GM18517 (cell line): Measurements from ENCODE around the gene DCDC1.
"Not testable (repeated sequence)": the region's sequence is repeated elsewhere in the genome, so short reads cannot be mapped to it uniquely, and the experiment has no call there.

Experiments used
- ATAC-seq: cut with Tn5 transposase; IDR thresholded peaks from one replicate; pipeline ENCODE4 v1.9.1; 2021; ENCODE audit warnings: mild to moderate bottlenecking, moderate library complexity; ENCODE audit not compliant: unreplicated experiment

Gene DCDC1

DNA sequence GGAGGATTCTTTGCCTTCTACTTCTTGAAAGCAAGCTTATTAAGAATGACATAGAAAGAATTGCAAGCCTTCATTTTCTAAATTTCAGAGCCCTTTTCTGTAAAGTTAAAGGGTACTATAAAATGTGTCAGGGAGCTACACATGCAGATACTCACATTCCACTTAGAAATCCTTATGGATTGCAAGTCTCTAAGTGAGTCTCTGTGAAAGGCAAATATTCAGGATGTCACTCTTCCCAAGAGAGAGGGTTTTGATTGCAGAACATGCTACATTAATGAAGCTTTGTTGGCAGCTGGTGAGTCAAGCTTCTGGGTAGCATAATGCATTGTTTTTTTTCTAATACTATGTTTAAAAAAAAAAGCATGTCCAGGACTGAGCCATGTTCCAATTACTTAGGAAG is 369.2 kb downstream of the DCDC1 start:
- no peak for ATAC-seq

DNA sequence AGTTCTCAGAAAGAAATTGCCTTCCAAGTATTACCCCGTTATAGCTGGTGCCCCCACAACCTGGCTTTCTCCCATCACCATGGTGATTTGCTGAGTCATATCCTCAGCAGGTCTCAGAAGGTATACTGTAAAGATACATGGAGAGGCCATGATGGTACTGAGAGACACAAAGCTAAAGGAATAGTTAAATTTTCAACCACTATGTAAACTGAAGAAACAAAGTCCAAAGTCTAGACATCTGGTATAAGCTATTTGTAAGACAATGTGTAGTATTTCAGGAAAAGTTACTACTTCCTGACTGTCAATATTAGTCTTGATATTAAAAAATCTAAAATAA is 377.1 kb downstream of the DCDC1 start:
- peak; percentile 59 for ATAC-seq

DNA sequence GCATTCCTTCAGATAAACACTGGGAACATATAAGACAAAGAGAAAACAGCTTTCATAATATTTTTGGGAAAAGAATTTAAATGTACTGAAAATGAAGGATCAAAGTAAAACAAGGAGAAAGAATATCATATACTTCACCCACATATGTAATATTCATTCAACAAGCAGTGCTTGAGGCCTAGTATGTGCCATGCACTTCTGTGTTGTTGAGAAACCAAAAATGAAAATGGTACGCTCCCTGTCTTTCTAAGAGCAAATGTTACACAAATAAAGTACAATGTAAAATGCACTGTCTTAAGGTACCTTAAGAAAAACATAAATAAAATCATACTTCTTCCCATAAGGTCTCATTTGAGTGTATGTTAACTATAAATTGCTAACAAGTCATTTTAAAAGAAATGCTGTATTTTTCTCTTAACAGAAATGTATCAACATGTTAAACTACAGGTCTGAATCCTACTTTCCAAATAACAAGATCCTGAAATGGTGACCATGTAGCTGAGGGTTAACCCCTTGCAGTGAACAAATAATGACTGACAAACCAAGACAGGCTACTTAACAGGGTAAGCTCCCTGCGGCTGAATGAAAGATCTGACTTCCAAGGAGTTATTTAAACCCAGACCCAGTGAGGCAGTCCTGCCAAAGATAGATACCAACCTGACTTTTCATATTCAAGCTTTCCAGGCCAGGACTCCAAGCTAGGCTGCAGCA is 377.6 kb downstream of the DCDC1 start:
- ATAC-seq, result no peak

DNA sequence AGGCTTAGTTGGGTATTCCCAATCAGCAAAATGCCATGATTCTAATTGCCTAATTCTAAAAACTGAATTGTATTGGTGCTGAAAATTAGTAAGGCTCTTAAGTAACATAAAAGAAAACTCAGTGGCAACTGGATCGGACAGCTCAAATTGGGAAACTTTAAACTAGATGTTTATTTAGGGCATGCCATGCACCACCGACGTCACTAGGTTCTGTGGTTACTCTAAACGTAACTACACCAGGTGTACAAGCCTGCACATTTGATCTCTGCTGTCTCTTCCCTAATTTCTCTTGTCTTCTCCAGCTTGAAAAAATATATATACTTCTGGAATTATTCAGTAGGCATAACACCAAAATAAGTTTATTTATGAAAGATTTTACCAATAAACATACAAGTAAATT is 378.2 kb downstream of the DCDC1 start:
- no peak for ATAC-seq

DNA sequence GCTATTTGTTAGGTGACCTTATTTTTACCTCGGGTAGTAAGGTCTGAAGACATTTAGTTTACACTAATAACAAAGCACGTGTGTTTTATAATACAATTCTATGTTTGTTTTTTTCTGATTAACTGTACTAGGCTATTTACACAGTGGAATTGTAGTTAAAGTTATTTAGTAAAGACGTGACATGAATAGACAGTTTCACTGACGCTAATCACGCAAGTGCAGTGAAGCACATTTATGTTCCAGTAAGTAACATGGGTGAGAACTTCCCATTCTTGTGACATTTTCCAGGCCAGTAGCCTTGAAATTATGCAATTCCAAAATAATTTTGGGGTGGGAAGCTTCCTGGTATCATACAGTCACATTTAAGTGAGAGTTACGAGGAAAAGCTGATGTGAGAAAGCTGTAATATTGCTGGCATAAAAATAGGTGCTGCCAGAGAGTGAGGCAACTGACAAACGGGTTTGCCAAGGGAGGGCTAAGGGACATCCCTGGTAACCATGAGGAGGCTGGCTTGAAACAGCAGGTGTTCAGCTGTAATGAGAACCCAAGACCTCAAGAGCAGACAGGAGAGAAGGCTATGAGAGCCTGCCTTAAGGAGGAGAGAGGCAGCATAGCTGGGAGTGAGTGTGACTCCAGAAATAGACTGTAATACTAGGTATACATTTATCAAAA is 378.8 kb downstream of the DCDC1 start:
- ATAC-seq, result no peak

DNA sequence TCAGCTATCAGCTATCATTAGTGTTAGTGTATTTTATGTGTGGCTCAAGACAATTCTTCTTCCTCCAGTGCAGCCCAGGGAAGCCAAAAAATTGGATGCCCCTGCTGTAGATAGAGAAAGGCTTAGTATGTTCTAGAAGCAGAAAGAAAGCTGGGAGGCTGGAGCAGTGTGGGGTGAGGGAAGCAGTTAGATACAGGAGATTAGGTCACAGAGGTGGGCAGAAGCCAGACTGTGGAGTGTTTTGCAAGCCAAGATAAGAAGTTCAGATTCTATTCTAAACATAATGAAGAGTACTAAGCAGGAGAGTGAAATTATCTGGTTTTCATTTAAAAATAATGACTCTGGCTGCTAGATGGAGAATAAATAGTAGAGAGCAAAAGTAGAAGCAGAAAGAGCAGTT is 381.7 kb downstream of the DCDC1 start:
- ATAC-seq, result no peak

DNA sequence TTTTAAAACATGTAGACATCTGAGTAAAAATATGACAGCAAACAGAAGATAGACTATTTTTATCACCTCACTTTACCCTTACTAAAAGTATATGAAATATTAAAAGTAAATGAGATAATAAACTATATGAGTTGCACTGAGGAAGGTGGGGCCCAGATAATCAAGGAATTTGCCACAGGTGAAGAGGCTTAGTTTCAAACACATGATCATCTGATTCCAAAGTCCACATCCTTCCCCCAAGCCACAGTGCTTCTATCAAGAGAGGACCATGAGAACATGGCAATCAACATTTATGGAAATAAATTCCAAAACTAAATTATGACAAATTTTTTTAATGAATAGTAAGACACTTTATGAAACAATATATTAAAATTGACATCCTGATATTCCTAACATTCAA is 384.0 kb downstream of the DCDC1 start:
- ATAC-seq, result no peak

DNA sequence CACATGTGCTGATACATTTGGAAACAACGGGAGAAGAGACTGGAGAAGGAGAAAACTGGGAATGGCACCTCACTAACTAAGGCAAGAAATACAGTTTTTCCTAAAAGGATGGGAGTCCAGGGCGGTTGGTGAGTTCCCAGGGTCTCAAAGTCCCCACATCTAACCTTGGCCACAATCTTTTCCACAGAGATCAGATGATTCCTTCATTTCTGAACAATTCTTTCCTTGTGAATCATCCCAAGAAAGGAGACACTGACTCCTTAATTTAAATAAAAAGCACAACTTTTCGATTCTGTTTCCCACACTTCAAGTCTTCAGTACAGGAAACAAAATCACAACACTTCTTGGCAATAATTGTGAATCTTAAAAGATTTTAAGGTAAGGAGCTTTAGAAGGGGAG is 384.7 kb downstream of the DCDC1 start:
- ATAC-seq, result no peak

DNA sequence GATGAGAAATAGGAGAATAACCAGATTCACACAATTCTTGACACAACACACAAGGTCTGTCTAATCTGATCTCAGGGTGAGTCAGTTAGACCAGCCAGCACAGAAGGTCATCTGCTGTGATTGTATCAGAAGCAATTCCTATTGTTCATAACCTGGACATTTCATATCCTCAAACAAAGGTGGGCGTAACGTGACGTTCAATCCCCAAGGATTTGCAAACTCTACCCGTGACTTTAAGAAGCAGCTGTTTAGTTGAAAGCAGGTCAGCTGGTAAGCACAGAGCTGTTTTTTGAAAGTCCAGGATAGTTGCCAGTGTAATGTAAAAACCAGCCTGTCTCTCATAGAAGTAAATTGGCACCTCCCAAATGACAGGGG is 385.1 kb downstream of the DCDC1 start:
- ATAC-seq, result no peak

DNA sequence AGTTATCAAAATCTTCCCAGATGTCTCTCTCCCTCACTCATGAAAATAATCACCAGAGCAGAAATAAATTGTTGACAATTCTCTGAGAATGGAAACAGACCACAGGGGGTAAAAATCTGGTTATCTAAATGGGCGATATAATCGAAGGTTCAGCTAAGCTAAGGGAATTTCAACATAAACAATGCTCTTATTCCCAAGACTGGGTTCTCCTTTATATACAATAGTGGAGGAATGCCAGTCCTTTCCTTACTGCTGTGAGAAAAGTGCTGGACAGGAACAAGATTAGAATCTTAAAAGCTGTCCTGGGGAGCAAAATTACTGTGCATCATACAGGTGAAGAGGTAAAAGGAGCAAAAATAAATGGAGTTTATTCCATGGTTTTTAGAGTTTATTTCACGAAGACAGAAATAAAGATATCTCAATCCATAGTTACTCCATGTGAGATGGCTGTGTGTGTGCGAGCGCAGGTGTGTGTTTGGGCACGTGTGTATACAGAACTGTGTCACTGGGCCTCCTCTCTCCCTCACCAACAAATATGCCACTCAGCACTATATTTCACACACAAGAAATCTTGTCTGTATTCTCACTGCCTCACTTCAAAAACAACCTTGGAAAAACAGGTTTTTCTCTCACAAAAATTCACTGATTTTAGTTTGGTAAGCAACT is 385.6 kb downstream of the DCDC1 start:
- ATAC-seq, result no peak

DNA sequence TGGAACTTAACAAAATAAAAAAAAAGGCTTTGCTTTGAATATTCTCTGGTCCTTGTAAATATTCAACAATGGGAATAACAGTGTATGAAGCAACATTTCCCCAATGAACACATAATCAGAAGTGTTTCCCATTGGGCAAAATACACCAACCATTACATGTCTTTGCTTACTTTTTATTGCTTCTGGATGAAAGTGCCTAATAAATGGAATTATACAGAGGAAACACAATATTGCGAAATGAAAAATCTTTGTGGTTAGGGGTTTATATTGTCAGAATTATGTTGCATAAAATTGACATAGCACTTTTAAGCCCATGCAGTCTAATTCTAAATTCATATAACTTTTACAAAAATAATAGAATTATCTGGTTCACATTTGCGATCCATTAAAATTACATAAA is 386.4 kb downstream of the DCDC1 start:
- no peak for ATAC-seq

DNA sequence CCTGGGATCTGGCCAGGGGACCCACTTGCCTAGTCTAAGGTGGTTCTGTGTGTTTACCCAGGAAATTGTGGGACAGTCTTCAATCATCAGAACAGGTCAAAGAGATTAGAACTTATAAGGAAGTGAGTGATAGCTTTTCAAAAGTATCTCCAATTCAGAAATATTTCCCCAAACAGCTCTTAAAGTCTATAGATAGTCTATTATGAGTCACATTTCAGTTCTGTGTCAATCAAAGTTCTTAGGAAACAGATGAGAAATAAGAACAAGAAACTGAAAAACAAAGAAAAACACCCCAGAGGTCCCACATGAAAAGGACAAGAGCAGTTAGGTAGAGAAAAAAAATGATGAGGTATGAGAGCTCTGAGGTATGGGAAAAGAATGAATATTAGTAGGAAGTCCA is 402.0 kb downstream of the DCDC1 start:
- ATAC-seq, result no peak

DNA sequence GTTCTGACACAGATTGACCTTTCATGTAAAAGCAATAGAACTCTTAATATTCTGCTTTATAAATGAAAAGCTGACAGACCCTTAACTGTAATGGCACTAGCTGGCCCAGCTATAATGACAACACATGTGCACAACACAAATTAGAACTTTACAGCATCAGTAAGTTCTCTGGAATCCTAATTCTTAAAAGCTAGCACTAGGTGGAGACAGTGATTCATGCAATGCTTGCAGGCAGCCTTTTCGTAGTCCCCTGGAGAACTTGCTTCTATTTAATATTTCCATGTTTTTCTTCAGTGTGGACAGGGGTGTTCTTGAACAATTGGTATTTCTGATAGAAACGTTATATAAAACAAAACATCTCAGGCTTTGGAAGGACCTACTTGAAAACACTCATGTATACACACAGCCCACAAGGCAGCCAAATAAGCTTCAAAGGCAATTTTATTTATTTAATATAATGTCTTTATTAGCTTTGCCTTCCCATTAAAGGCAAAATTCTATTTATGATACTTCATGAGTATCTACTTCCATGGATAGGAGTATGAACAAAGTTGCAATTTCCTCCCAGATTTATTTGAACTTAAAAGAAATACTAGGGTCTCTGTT is 409.0 kb downstream of the DCDC1 start:
- ATAC-seq, result no peak

DNA sequence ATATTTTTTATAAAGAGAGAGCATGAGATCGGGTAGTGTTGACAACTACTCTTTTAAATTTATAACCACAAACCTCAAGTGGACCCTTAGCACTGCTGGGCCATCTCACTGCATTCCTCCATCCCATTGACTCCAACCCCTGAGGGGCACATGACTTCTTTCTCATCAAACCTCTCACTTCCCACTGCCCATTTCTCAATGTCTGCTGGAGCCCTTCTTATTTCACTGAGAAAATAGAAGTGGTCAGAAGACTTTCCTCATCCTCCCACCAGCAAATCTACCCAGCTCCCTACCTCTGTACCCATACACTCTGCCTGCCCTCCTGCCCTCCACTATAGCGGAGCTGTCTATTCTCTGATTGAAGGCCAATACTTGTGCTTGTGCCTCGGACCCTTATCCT is 412.8 kb downstream of the DCDC1 start:
- no peak for ATAC-seq

DNA sequence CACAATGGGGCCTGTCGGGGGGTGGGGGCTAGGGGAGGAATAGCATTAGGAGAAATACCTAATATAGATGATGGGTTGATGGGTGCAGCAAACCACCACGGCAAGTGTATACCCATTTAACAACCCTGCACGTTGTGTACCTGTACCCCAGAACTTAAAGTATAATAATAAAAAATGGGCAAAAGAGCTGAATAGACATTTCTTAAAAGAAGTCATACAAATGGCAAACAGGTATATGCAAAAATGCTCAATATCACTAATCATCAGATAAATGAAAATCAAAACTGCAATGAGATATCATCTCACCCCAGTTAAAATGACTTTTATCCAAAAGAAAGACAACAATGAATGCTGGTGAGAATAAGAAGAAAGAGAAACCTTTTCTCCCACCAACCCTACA is 419.7 kb downstream of the DCDC1 start:
- ATAC-seq, result no peak

DNA sequence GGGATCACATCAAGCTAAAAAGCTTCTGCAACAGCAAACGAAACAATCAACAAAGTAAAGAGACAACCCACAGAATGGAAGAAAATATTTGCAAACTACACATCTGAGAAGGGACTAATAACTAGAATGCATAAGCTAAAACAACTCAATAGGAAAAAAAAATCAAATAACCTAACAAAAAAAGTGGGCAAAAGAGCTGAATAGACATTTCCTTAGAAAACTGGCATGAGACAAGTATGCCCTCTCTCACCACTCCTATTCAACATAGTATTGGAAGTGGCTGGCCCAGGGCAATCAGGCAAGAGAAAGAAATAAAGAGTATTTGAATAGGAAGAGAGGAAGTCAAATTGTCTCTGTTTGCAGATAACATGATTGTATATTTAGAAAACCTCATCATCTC is 421.8 kb downstream of the DCDC1 start:
- ATAC-seq, result not testable (repeated sequence)

DNA sequence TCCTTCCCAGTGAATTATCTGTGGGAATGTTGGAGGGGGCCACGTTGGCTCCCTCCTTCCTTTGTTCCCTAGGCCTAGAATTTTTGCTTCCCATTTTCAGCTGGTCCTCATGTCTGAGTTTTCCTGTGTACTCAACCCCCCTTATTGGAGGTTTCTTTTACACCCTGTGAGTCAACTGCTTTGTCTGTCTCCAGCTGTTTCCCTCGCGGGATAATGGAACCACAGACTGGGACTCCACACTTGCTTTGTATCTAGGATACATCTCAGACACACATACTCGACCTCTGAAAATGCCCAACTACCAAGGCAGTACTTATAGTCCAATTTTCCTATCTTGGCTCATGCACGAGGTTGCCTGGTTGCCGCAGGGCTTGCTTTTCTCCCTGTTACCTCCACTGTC is 430.7 kb downstream of the DCDC1 start:
- ATAC-seq, result no peak

DNA sequence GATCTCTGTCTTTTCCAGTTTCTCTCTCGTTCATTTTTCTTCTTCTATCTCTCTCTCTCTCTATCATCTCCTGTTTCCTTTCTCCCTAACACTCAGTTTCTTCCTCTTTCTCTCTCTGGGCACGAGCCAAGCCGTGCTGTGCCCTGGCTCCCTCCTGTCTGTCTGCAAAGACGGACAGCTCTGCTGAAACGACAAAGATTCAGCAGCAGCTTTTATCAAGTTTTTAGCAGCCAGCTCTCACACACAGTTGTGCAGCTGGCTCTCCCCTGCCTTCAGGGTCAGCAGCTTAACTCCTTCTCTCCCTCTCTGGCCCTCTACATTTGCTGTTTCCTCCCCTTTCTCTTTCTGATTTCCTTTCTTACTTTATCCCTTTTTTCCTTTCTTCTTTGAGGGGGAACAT is 431.4 kb downstream of the DCDC1 start:
- no peak for ATAC-seq

DNA sequence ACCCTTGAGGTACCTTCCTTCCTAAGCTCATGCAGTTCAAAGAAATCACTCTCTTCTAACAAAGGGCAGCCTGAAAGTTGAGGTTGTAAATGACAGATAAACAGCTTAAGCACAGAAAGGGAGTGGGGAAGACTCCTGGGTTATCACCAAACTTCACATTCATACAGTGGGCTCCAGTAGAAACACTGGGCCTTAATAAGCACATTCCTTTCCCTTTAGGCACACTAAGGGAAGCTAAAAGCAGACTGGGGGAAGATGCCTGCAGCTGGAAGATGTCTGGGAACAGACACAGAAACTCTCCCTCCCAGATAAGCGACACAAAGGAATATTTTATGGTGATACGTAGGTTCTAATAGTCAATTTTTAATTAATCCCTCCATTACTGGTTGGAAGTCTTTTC is 433.0 kb downstream of the DCDC1 start:
- ATAC-seq, result no peak

DNA sequence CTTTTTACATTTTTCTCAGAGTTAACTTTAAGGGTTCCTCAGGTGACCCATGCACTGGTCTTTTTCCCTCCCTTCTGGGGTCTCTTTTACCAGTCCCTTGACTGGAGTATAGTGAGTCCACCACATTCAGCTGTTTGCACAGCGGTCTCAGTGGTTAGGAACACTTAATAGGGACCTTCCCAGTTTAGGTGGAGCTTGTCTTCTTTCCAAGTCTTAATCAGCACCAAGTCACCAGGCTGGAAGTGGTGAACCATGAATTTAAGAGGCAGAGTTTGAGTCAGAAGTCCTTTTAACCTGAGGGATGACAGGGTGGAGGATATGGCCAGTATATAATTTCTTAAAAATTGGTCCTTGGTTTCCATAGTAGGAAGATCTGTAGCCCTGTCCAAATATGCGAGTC is 433.7 kb downstream of the DCDC1 start:
- ATAC-seq, result no peak

DNA sequence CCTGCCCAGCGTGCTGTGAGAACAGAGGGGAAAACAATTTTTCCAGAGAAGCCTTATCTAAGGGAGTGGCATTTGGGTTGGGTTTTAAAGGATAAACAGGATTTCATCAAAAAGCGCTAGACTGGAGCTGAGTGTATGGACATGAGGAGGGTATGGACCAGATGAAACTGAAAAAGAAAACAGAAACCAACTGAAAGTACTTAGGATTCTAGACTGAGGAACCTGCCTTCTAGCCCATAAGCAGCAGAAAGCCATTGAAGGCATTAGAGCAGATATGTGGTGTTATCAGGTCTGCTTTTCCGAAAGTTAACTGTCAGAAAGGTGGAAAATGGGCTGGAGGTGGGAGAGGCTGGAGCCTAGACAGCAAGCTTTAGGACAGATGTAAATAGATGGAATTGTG is 443.4 kb downstream of the DCDC1 start:
- no peak for ATAC-seq

DNA sequence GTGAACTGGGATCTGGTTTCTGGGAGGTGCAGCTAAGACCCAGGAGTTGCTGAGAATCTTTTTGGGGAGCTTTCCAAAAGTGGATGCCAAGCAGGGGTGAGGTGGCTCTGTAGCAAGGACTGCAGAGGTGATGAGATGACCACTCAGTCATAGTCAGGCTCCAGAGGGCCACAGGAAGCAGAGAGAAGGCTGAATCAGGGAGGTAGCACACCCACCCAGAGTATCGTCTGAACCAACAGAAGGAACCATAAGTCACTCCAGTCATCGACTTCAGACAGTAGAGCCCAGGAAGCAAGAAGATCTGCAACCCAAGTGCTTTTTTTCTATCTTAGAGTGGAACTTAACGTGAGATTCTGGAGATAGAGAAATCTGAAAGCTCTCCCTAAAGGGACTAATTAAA is 447.7 kb downstream of the DCDC1 start:
- ATAC-seq, result no peak
